Cardiac fibroblast (primary cell): ENCODE results near the gene LRPAP1.

Source experiments
- DNase-seq, 2 donors: peaks; one replicate each; pipeline versions ENCODE4 v3.0.0 to v3.0.0-alpha.2; 2010; ENCODE audit warnings: low read depth in 2 of 2
- H3K4me3 ChIP-seq, 2 donors: replicated peaks in 1 of 2; 1 replicate in 1 of 2; 2 replicates in 1 of 2; pipeline ENCODE4 v1.5.1; 2011; ENCODE audit warnings: low read depth in 2 of 2, low read length in 2 of 2, mild to moderate bottlenecking in 2 of 2, moderate library complexity in 1 of 2
- TF ChIP-seq, protein P1 (sequence below): IDR thresholded peaks from one replicate; pipeline ENCODE4 v1.5.1; 2011; ENCODE audit warnings: low read depth, mild to moderate bottlenecking, low read length, inconsistent platforms

LRPAP1 gene

GRCh38 chr4:3533423-3533820 lies 1.2 kb upstream of the LRPAP1 start:
- H3K4me3 ChIP-seq, result no peak overlapping the region
- TF ChIP-seq, protein P1, sequence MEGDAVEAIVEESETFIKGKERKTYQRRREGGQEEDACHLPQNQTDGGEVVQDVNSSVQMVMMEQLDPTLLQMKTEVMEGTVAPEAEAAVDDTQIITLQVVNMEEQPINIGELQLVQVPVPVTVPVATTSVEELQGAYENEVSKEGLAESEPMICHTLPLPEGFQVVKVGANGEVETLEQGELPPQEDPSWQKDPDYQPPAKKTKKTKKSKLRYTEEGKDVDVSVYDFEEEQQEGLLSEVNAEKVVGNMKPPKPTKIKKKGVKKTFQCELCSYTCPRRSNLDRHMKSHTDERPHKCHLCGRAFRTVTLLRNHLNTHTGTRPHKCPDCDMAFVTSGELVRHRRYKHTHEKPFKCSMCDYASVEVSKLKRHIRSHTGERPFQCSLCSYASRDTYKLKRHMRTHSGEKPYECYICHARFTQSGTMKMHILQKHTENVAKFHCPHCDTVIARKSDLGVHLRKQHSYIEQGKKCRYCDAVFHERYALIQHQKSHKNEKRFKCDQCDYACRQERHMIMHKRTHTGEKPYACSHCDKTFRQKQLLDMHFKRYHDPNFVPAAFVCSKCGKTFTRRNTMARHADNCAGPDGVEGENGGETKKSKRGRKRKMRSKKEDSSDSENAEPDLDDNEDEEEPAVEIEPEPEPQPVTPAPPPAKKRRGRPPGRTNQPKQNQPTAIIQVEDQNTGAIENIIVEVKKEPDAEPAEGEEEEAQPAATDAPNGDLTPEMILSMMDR, result no peak
- DNase-seq, result no peak

GRCh38 chr4:3532751-3533422 lies 665 bp upstream of the LRPAP1 start:
- TF ChIP-seq, protein P1, result no peak
- no peak for DNase-seq
- H3K4me3 ChIP-seq, result peak overlapping the region; percentile 89 to 94

DNA sequence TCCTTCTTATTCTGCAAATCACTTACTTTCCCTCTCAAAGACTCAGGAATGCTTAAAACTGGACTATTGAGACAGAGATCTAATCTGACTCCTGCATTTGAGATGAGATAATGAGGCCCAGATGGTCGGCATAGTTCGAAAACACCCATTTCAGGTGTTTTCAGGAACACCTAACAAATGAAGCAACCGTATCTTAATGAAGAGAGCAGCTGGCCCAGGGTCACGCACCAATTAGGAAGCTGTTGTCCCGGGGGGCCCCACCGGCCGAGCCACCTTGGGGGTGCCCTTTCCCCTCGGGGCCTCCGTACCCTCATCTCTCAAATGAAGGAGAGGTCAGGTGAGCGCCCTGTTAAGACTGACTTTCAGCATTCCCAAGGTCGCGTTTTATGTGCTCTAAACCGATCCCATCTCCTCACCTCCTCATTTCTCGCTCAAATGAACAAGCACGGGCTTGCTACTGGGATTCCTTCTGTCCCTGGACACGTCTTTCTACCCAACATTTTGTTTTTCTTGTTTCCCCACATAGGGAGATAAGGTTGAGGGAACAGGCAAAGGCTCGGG lies 824 bp downstream of the LRPAP1 start:
- DNase-seq, result peak; percentile 9 to 13
- H3K4me3 ChIP-seq, result peak overlapping the region; percentile 89 to 94
- TF ChIP-seq, protein P1, result no peak

DNA sequence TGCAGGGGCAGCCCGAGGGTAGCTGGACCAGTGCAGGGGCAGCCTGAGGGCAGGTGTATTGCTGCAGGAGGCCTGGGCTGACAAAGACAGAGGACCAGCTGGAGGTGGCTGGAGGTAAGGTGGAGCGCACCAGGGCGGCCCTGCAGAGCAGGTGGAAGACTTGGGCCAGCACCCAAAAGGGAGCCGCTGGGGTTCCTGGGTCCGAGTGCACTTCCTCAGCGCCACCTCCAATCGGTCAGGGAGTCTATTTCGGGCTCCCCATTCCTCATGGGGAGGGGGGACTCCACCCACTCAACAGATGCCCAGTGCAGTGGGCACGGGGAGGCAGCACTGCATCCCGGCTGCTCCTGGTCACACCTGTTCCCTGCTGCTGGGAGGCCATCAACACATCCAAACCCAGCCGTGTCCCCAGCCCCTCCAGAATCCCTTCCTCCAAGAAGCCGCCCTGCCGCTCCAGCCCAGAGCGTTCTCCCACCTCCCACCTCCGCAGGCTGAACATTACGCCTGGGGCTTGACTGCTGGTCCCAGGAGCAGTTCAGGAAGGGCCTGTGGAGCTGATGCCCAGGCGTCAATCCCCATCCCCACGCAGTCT lies 1.5 kb downstream of the LRPAP1 start:
- TF ChIP-seq, protein P1, result no peak
- peak overlapping the region; percentile 89 to 94 for H3K4me3 ChIP-seq
- DNase-seq, result no peak

- H3K4me3 ChIP-seq, result no peak overlapping the region
- DNase-seq, result no peak
- TF ChIP-seq, protein P1, result no peak
Measured at GRCh38 chr4:3530051-3530450, 2.2 kb downstream of the LRPAP1 start.

DNA sequence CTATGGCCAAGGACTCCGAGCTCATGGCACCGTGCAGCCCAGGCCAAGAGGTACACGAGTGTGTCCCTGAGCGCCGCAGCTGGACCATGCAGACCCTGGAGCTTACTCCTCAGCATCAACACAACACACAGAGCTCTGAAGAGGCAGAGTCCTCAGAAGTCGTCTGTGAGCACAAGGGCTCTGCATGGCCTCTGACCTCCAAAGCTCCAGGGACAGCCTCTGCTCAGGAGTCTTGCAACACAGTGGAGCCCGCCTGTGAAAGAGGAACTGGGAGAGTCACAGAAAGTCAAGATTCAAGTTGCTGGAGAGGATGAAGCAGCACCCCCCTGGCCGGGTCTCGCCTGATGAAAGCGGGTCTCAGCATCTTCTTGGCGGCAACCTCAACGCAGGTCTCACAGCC lies 2.9 kb downstream of the LRPAP1 start:
- TF ChIP-seq, protein P1, result no peak
- DNase-seq, result peak; percentile 23 to 53
- no peak overlapping the region for H3K4me3 ChIP-seq
